Urinary bladder (tissue), 4 donors: ENCODE data around the gene GXYLT2. TPM values are rescaled to one million over a fixed set of nuclear protein-coding genes. Genes with fewer than 3 reads are reported as not detected.
A peak's percentile ranks its signal among the peaks of the same experiment; 100 is the strongest.

ENCODE experiments used
- DNase-seq: peaks from one replicate; pipeline ENCODE4 v3.0.0-alpha.2; 2015; ENCODE audit errors: extremely low spot score
- H3K27ac ChIP-seq: one replicate; pipeline ENCODE4 v1.5.1; 2013; ENCODE audit warnings: low read depth, mild to moderate bottlenecking, moderate library complexity
- H3K36me3 ChIP-seq: one replicate; pipeline ENCODE4 v1.6.1; 2013; ENCODE audit warnings: mild to moderate bottlenecking, moderate library complexity; ENCODE audit not compliant: insufficient read depth
- H3K4me1 ChIP-seq: one replicate; pipeline ENCODE4 v1.6.1; 2013; ENCODE audit warnings: mild to moderate bottlenecking, moderate library complexity; ENCODE audit not compliant: insufficient read depth
- H3K4me3 ChIP-seq: one replicate; pipeline ENCODE4 v1.5.1; 2013; ENCODE audit warnings: low read depth, low read length
- WGBS: extraction: QIAGEN DNeasy Blood & Tissue Kit; methylation state at CpG from one replicate; pipeline ENCODE4 v1.1.7; 2013; 5-methylcytosine and 5-hydroxymethylcytosine counted together
- polyA plus RNA-seq: library from polyadenylated mRNA; stranded (reverse); fragments of 200-250 nt; gene quantifications from one replicate; pipeline ENCODE4 v1.2.3, GENCODE V29; 2013
- total RNA-seq: library from RNA; depleted of rRNA; stranded (reverse); fragments of >200 nt; gene quantifications from one replicate; pipeline ENCODE4 v1.2.3, GENCODE V29; 2014
- donor health status: healthy with polysubstance abuse.
- donor health status: healthy.

Gene GXYLT2
- total and polyA plus RNA-seq, 2 donors: 2.6 to 71.5 TPM

GRCh38 chr3:72888546-72889309 is 882 bp downstream of the GXYLT2 start:
- 9% methylated on average over 21 of the region's 21 CpGs for WGBS
- DNase-seq: no peak
- Histone ChIP-seq H3K4me1 (no peaks in the 10 kb centered on the region), H3K27ac (peak overlapping the region; percentile 80), H3K36me3 (no peaks in the 10 kb centered on the region), H3K4me3 (peak overlapping the region; percentile 83)

GRCh38 chr3:72889310-72890165 is 1.7 kb downstream of the GXYLT2 start:
- H3K4me3 ChIP-seq: peak overlapping the region; percentile 83
- DNase-seq: no peak
- H3K36me3 ChIP-seq: no peaks in the 10 kb centered on the region
- H3K27ac ChIP-seq: peak overlapping the region; percentile 68
- no peaks in the 10 kb centered on the region for H3K4me1 ChIP-seq
- 66% methylated on average over 13 of the region's 13 CpGs for WGBS

DNA sequence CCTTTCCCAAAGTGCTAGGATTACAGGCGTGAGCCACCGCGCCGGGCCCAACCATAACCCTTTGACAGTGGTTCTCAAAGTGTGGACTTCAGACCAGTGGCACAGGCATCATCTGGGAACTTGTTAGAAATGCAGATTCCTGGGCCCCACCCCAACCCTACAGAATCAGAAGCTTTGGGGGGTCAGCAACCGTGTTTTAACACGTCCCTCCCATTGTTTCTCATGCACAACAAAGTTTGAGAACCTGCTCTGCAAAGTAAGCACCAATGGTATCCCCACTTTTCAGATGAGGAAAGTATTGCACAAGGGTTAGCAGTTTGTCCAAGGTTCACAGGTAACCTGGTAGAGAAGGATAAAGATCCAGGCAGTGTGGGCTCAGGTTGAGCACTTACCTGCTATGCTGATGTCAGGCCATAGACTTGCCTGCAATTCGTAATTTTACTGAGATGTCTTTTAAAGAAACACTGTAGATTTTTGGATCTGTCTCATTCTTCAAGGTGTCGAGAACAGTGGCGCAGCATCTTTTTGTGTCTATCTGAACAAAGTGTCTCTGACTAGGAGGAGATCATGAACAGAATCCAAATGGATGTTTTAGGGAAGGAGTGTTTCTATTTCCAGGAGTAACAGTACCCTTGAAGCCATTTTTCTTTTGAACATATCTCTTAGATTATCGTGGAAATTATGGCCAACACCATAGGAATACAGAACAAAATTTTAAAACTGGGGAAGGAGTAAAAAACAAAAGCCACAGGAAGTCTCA is 2.5 kb downstream of the GXYLT2 start:
- WGBS: 81% methylated on average over 10 of the region's 10 CpGs
- no peak for DNase-seq

DNA sequence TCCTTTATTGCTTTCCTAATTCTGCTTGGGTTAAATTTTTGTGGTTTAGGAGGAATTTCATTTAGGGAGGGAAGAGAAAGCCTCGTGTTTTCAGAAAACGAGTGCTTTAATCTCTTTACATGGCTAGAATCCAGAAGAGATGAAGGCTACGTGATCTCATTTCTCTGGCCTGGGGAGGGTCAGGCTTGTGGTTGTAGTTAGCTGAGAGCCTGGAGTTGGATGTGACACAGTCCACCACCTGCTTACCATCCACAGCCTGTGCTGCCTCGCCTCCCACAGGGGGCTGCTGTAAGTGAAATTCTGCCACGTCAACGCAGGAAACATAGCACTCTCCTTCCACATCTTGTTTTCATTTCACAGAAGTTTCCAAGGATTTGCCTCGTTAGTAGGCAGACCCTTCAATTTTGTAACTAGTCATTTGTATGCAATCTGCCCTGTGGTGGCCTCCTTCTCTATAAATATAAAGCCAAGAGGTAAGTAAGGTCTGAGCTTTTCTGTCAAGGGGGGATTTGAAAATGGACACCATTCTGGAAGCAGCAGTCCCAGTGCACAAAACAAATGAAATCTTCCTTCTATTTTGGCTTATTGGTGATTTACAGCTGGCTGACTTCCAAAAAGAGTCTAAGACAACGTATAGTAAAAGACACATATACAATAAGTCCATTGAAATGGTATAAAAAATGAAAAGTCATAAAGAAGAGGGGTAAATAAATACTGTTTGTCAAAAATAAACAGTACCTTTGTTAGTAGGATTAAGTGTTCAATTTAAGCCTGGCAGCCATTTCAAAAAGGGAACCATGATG is 3.4 kb downstream of the GXYLT2 start:
- Histone ChIP-seq H3K27ac (peak overlapping the region; percentile 27), H3K4me1 (no peaks in the 10 kb centered on the region), H3K36me3 (no peaks in the 10 kb centered on the region), H3K4me3 (no peak overlapping the region)
- WGBS: 18% methylated on average over 8 of the region's 8 CpGs
- DNase-seq: no peak

More for the DNA sequence above, 2.5 kb downstream of the GXYLT2 start:
- Histone ChIP-seq H3K27ac (peak overlapping the region; percentile 27), H3K36me3 (no peaks in the 10 kb centered on the region), H3K4me3 (no peak overlapping the region), H3K4me1 (no peaks in the 10 kb centered on the region)

- WGBS: 55% methylated on average over 4 of the region's 4 CpGs
- H3K27ac ChIP-seq: no peak overlapping the region
- no peak for DNase-seq
- H3K4me1 ChIP-seq: no peaks in the 10 kb centered on the region
- H3K4me3 ChIP-seq: no peak overlapping the region
- H3K36me3 ChIP-seq: no peaks in the 10 kb centered on the region
These were observed 4.4 kb downstream of the GXYLT2 start for GRCh38 chr3:72892081-72892775.

- no peaks in the 10 kb centered on the region for H3K4me1 ChIP-seq
- WGBS: 66% methylated on average over 4 of the region's 4 CpGs
- H3K36me3 ChIP-seq: no peaks in the 10 kb centered on the region
- DNase-seq: no peak
- no peak overlapping the region for H3K4me3 ChIP-seq
- no peak overlapping the region for H3K27ac ChIP-seq
These were observed 5.0 kb downstream of the GXYLT2 start for GRCh38 chr3:72892870-72893269.

GRCh38 chr3:72894976-72895552 is 7.2 kb downstream of the GXYLT2 start:
- Histone ChIP-seq H3K4me1 (no peaks in the 10 kb centered on the region), H3K27ac (no peak overlapping the region), H3K36me3 (no peaks in the 10 kb centered on the region), H3K4me3 (no peak overlapping the region)
- WGBS: 96% methylated on average over 5 of the region's 5 CpGs
- DNase-seq: no peak

DNA sequence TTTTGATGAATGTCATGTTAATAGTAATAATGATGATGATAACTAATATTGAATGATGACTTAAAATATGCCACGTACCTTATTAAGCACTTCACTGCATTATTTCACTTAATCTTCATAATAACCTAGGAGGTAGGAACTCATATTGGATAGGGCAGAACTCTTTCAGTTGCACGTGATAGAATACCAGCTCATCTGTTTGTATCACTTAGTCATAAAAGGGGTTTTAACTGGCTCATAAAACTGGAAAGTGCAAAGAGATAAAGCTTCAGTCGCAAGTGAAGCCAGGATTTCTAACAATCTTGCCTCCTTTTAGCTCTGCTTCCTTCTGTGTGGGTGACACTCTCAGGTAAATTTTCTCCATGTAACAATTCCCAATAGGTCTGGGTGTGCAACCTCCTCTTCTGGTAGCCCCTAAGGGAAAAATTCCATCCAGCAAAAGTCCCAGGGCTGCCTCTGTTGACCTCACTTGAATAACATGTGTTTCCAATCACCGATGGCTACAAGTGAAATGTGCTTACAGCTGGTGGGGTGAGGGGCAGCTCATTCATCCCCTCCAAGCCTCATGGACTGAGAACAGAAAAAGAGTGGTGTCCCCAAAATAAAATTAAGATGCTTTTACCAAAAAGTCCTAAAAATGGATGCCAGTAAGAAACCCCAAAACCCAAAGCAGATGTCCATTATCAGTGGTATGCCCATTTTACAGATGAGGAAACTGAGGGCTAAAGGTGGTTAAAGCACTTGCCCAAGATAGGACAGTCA is 9.3 kb downstream of the GXYLT2 start:
- no peak for DNase-seq
- H3K27ac ChIP-seq: no peak overlapping the region
- H3K4me1 ChIP-seq: no peaks in the 10 kb centered on the region
- no peaks in the 10 kb centered on the region for H3K36me3 ChIP-seq
- H3K4me3 ChIP-seq: no peak overlapping the region
- WGBS: 26% methylated on average over 4 of the region's 4 CpGs

DNA sequence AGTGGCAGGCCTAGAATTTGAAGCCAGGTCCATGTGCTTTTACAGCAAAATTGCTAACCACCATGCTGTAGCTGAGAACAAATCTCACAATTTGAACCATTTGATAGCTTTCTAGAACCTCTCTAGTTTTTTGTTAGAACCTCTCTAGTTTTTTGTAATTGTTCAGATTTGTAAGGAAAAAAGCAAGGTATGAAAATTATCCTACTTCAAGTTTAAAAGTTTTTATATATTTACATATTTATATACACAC is 9.8 kb downstream of the GXYLT2 start:
- Histone ChIP-seq H3K27ac (no peak overlapping the region), H3K4me1 (no peaks in the 10 kb centered on the region), H3K4me3 (no peak overlapping the region), H3K36me3 (no peaks in the 10 kb centered on the region)
- DNase-seq: no peak

- H3K27ac ChIP-seq: no peak overlapping the region
These were observed 11.5 kb downstream of the GXYLT2 start for GRCh38 chr3:72899349-72899765.

DNA sequence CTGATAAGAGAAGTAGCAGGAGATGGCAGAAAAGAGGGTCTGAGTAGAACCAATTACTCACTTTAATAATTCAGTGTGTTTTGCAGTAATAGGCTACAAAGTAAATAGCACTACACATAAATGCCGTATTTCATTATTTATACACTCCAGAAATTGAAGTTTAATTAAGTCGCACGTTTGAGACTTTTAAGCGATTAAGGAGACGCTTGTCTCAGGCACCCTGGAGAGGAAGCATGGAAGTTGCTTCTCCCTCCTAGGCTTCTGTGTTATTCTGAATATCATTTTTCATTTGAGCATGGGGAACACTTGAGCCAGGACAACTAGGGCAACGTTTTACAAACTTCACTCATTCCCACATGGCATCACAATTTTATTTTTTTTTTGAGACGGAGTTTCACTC is 12.2 kb downstream of the GXYLT2 start:
- Histone ChIP-seq H3K4me1 (no peaks in the 10 kb centered on the region), H3K27ac (no peak overlapping the region)
- 89% methylated on average over 7 of the region's 7 CpGs for whole genome bisulfite sequencing

More at GRCh38 chr3:72899349-72899765, 11.5 kb downstream of the GXYLT2 start:
- DNase-seq: no peak
- 69% methylated on average over 6 of the region's 6 CpGs for WGBS
- no peaks in the 10 kb centered on the region for H3K4me1 ChIP-seq
- no peaks in the 10 kb centered on the region for H3K36me3 ChIP-seq
- no peak overlapping the region for H3K4me3 ChIP-seq

DNA sequence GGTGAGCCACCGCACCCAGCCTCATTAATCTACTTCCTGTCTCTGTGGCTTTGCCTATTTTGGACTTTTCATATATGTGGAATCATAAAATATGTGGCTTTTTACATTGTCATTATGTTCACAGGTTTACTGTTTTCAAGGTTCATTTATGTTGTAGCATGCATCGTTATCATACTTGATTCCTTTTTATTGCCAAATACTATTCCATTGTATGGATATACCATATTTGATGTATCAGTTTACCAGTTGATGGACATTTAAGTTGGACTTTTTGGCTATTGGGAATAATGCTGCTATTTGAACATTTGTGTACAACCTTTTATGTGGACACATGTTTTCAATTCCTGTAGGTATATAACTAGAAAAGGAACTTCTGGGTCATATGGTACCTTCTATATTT is 14.0 kb downstream of the GXYLT2 start:
- Histone ChIP-seq H3K36me3 (no peaks in the 10 kb centered on the region), H3K4me1 (no peaks in the 10 kb centered on the region), H3K27ac (no peak overlapping the region), H3K4me3 (no peak overlapping the region)
- no peak for DNase-seq
- whole genome bisulfite sequencing: 99% methylated on average over 2 of the region's 2 CpGs

More for the DNA sequence above, 12.2 kb downstream of the GXYLT2 start:
- no peaks in the 10 kb centered on the region for H3K36me3 ChIP-seq
- no peak overlapping the region for H3K4me3 ChIP-seq
- no peak for DNase-seq
